Neuronal stem cell (in vitro differentiated cells): ENCODE measurements around the gene GJC1.

Experiments used
- DNase-seq: peaks from one replicate; pipeline ENCODE4 v3.0.0-alpha.2; 2013; ENCODE audit warnings: low spot score
- H2AFZ ChIP-seq: one replicate; pipeline ENCODE4 v1.6.1; 2013; ENCODE audit warnings: mild to moderate bottlenecking, low read length, inconsistent platforms
- H2AK5ac ChIP-seq: 2 replicates; pipeline ENCODE4 v1.6.1; 2013; ENCODE audit warnings: low read depth, mild to moderate bottlenecking, inconsistent platforms, low read length, moderate library complexity, mixed read lengths
- H2BK120ac ChIP-seq: 2 replicates; pipeline ENCODE4 v1.6.1; 2013; ENCODE audit warnings: low read depth, mild to moderate bottlenecking, inconsistent platforms, low read length, moderate library complexity, mixed read lengths
- H2BK12ac ChIP-seq: one replicate; pipeline ENCODE4 v1.6.1; 2013; ENCODE audit warnings: low read length, inconsistent platforms
- H2BK15ac ChIP-seq: 2 replicates; pipeline ENCODE4 v1.6.1; 2013; ENCODE audit warnings: mild to moderate bottlenecking, low read length, inconsistent platforms, mixed read lengths
- H2BK5ac ChIP-seq: one replicate; pipeline ENCODE4 v1.6.1; 2013; ENCODE audit warnings: inconsistent platforms, mild to moderate bottlenecking, low read length, moderate library complexity
- H3K14ac ChIP-seq: one replicate; pipeline ENCODE4 v1.6.1; 2013; ENCODE audit warnings: low read length, inconsistent platforms
- H3K18ac ChIP-seq: 2 replicates; pipeline ENCODE4 v1.6.1; 2013; ENCODE audit warnings: low read length, inconsistent platforms
- H3K23ac ChIP-seq: 2 replicates; pipeline ENCODE4 v1.6.1; 2013; ENCODE audit warnings: low read depth, mild to moderate bottlenecking, mixed read lengths, low read length, inconsistent platforms; ENCODE audit not compliant: poor library complexity
- H3K27ac ChIP-seq: replicated peaks from 3 replicates; pipeline ENCODE4 v1.5.1; 2013; ENCODE audit warnings: low read length, inconsistent platforms
- H3K27me3 ChIP-seq, 3 experiments: 2 replicates each; pipeline ENCODE4 v1.6.1; 2013; ENCODE audit warnings: low read length in 3 of 3, mild to moderate bottlenecking in 2 of 3, inconsistent platforms in 1 of 3, low read depth in 1 of 3, mixed read lengths in 1 of 3, moderate library complexity in 1 of 3; ENCODE audit not compliant: control insufficient read depth in 3 of 3, insufficient read depth in 3 of 3
- H3K36me3 ChIP-seq, 2 donors: replicated peaks in 1 of 2; 2 replicates each; pipeline ENCODE4 v1.6.1; 2013; ENCODE audit warnings: low read length in 2 of 2; ENCODE audit not compliant: control insufficient read depth in 2 of 2, insufficient read depth in 2 of 2
- H3K4ac ChIP-seq: 2 replicates; pipeline ENCODE4 v1.6.1; 2013; ENCODE audit warnings: inconsistent platforms, mild to moderate bottlenecking, low read length, moderate library complexity
- H3K4me1 ChIP-seq, 2 donors: 1 replicate in 1 of 2; 2 replicates in 1 of 2; pipeline ENCODE4 v1.6.1; 2013; ENCODE audit warnings: low read length in 2 of 2, low read depth in 1 of 2; ENCODE audit not compliant: control insufficient read depth in 2 of 2, insufficient read depth in 1 of 2
- H3K4me2 ChIP-seq: one replicate; pipeline ENCODE4 v1.6.1; 2013; ENCODE audit warnings: mild to moderate bottlenecking, low read length, inconsistent platforms; ENCODE audit not compliant: insufficient read depth, poor library complexity, severe bottlenecking
- H3K4me3 ChIP-seq, 2 donors: 2 replicates each; pipeline ENCODE4 v1.5.1; 2013; ENCODE audit warnings: low read length in 2 of 2, mild to moderate bottlenecking in 2 of 2, inconsistent platforms in 1 of 2, moderate library complexity in 1 of 2
- H3K79me1 ChIP-seq: one replicate; pipeline ENCODE4 v1.6.1; 2013; ENCODE audit warnings: low read depth, mild to moderate bottlenecking, inconsistent platforms, low read length, moderate library complexity
- H3K9ac ChIP-seq: one replicate; pipeline ENCODE4 v1.6.1; 2013; ENCODE audit warnings: mild to moderate bottlenecking, low read depth, low read length, inconsistent platforms; ENCODE audit not compliant: poor library complexity
- H3K9me3 ChIP-seq, 2 donors: replicated peaks in 1 of 2; 2 replicates each; pipeline versions ENCODE3 to v1.6.1; 2013; ENCODE audit warnings: low read length in 2 of 2, mild to moderate bottlenecking in 2 of 2, inconsistent platforms in 1 of 2, low read depth in 1 of 2, mixed read lengths in 1 of 2, moderate library complexity in 1 of 2; ENCODE audit not compliant: control insufficient read depth in 2 of 2, insufficient read depth in 1 of 2
- H4K8ac ChIP-seq: one replicate; pipeline ENCODE4 v1.6.1; 2013; ENCODE audit warnings: low read depth, mild to moderate bottlenecking, inconsistent platforms, low read length, moderate library complexity
- H4K91ac ChIP-seq: one replicate; pipeline ENCODE4 v1.6.1; 2013; ENCODE audit warnings: low read length, low read depth, mild to moderate bottlenecking, inconsistent platforms; ENCODE audit not compliant: poor library complexity
- WGBS, 2 donors: extraction: QIAGEN DNeasy Blood & Tissue Kit; methylation state at CpG; one replicate each; pipeline ENCODE4 v1.1.7; 2013; ENCODE audit warnings: missing lambda C conversion rate in 2 of 2, mixed read lengths in 1 of 2; ENCODE audit not compliant: insufficient read length in 2 of 2, insufficient replicate concordance in 1 of 2; ENCODE audit errors: extremely low coverage in 2 of 2; 5-methylcytosine and 5-hydroxymethylcytosine counted together

Gene GJC1

GRCh38 chr17:44781551-44782325 is 48.3 kb downstream of the GJC1 start:
- Histone ChIP-seq H3K14ac (no peak overlapping the region), H2BK15ac (peak overlapping the region; percentile 55), H4K91ac (peak overlapping the region; percentile 47), H3K4me2 (no peak overlapping the region), H3K27me3 (peaks cover 0 to 22% (median 6%) of the 10 kb centered on the region in 3 experiments), H2BK120ac (peak overlapping the region; percentile 21), H3K9me3 (no peaks in the 10 kb centered on the region), H4K8ac (no peak overlapping the region), H3K23ac (peak overlapping the region; percentile 26), H3K27ac (no peak overlapping the region), H3K9ac (no peak overlapping the region), H3K36me3 (no peaks in the 10 kb centered on the region), H3K4me1 (peaks cover 10 to 16% of the 10 kb centered on the region in 2 donors), H3K4me3 (no peak overlapping the region), H2BK12ac (no peak overlapping the region), H3K18ac (peak overlapping the region; percentile 92), H3K4ac (no peak overlapping the region), H2AFZ (peak overlapping the region; percentile 87), H3K79me1 (peaks cover 2% of the 10 kb centered on the region), H2BK5ac (no peak overlapping the region), H2AK5ac (peak overlapping the region; percentile 57)
- WGBS, 2 donors, result no CpG with 5 or more reads among the region's 17 CpGs
- no peak for DNase-seq

- Histone ChIP-seq H3K4me2 (no peak overlapping the region), H2BK120ac (no peak overlapping the region), H3K4ac (peak overlapping the region; percentile 2), H2AK5ac (peak overlapping the region; percentile 51), H3K36me3 (no peaks in the 10 kb centered on the region), H3K14ac (no peak overlapping the region), H3K4me3 (no peak overlapping the region), H3K27ac (no peak overlapping the region), H2AFZ (no peak overlapping the region), H2BK15ac (peak overlapping the region; percentile 55), H3K18ac (peak overlapping the region; percentile 92), H3K9me3 (no peaks in the 10 kb centered on the region), H3K4me1 (peaks cover 14 to 18% of the 10 kb centered on the region in 2 donors), H3K9ac (peak overlapping the region; percentile 30), H4K8ac (no peak overlapping the region), H3K79me1 (peaks cover 2% of the 10 kb centered on the region), H2BK5ac (no peak overlapping the region), H3K27me3 (peaks cover 0 to 22% (median 14%) of the 10 kb centered on the region in 3 experiments), H4K91ac (no peak overlapping the region), H3K23ac (peak overlapping the region; percentile 11), H2BK12ac (no peak overlapping the region)
- WGBS, 2 donors, result no CpG with 5 or more reads among the region's 14 CpGs
- DNase-seq, result no peak
These were observed 49.1 kb downstream of the GJC1 start for GRCh38 chr17:44780845-44781480.

GRCh38 chr17:44780161-44780560 is 49.9 kb downstream of the GJC1 start:
- Histone ChIP-seq H3K9ac (no peak overlapping the region), H3K4me1 (peaks cover 14 to 18% of the 10 kb centered on the region in 2 donors), H2BK15ac (no peak overlapping the region), H2BK12ac (peak overlapping the region; percentile 6), H3K36me3 (no peaks in the 10 kb centered on the region), H2BK120ac (no peak overlapping the region), H3K27me3 (peaks cover 0 to 19% (median 15%) of the 10 kb centered on the region in 3 experiments), H3K9me3 (no peaks in the 10 kb centered on the region), H3K4me3 (no peak overlapping the region), H3K4me2 (no peak overlapping the region), H3K4ac (no peak overlapping the region), H2AFZ (no peak overlapping the region), H2AK5ac (no peak overlapping the region), H3K18ac (no peak overlapping the region), H4K91ac (no peak overlapping the region), H3K27ac (no peak overlapping the region), H3K23ac (peak overlapping the region; percentile 75), H3K79me1 (peaks cover 2% of the 10 kb centered on the region), H4K8ac (no peak overlapping the region), H3K14ac (no peak overlapping the region), H2BK5ac (no peak overlapping the region)
- no CpG with 5 or more reads among the region's 12 CpGs for WGBS, 2 donors
- no peak for DNase-seq
